WTC11 (cell line): Measurements from ENCODE around the gene C4orf50. TPM values are rescaled to one million over a fixed set of nuclear protein-coding genes. Genes with fewer than 3 reads are reported as not detected.

Source experiments
- ATAC-seq: fragments of 200-7000 bp; cut with Tn5 transposase; 2 replicates; pipeline ENCODE4 v1.10.0; 2021; ENCODE audit warnings: mild to moderate bottlenecking, moderate library complexity
- CTCF ChIA-PET: fragments of 300-600 bp; sonication (Branson Sonifier 250); formaldehyde crosslinking; loops from one replicate; lab custom pipeline; 2021; ENCODE audit warnings: antibody characterized with exemption; lab: Charles Lee
- POLR2A ChIA-PET: fragments of 350-600 bp; sonication (Branson Sonifier 250); formaldehyde crosslinking; loops from one replicate; lab custom pipeline; 2021; ENCODE audit warnings: antibody characterized with exemption; lab: Charles Lee
- DNase-seq: peaks from one replicate; pipeline ENCODE4 v3.0.0; 2021; ENCODE audit warnings: low spot score
- H3K27ac Mint-ChIP-seq: 2 replicates; pipeline ENCODE4 v1.8.0; 2021; ENCODE audit warnings: mixed read lengths
- H3K27me3 Mint-ChIP-seq: 2 replicates; pipeline ENCODE4 v1.8.0; 2021; ENCODE audit warnings: low read depth, mild to moderate bottlenecking, moderate library complexity, mixed read lengths
- H3K36me3 Mint-ChIP-seq: 2 replicates; pipeline ENCODE4 v1.8.0; 2021; ENCODE audit warnings: mixed read lengths
- H3K4me1 Mint-ChIP-seq: 2 replicates; pipeline ENCODE4 v1.8.0; 2022; ENCODE audit warnings: mixed read lengths
- H3K4me3 Mint-ChIP-seq: 2 replicates; pipeline ENCODE4 v1.8.0; 2021; ENCODE audit warnings: mild to moderate bottlenecking, moderate library complexity, mixed read lengths
- H3K9me3 Mint-ChIP-seq: 2 replicates; pipeline ENCODE4 v1.8.0; 2021; ENCODE audit warnings: mixed read lengths
- ATF1 ChIP-seq: sonication (generic); formaldehyde crosslinking; IDR thresholded peaks from 2 replicates; pipeline ENCODE4 v1.8.1; 2023; ENCODE audit warnings: mild to moderate bottlenecking, moderate library complexity, missing genetic modification reagents
- CREM ChIP-seq: sonication (generic); formaldehyde crosslinking; IDR thresholded peaks from 2 replicates; pipeline ENCODE4 v1.8.1; 2022; ENCODE audit warnings: mild to moderate bottlenecking, missing genetic modification reagents, moderate library complexity
- FOXJ3 ChIP-seq: sonication (generic); formaldehyde crosslinking; IDR thresholded peaks from 2 replicates; pipeline ENCODE4 v1.9.0; 2021; ENCODE audit warnings: missing genetic modification reagents, mild to moderate bottlenecking, borderline replicate concordance
- FOXP1 ChIP-seq: sonication (generic); formaldehyde crosslinking; IDR thresholded peaks from 2 replicates; pipeline ENCODE4 v1.8.0; 2022; ENCODE audit warnings: missing genetic modification reagents, mild to moderate bottlenecking, moderate library complexity, borderline replicate concordance
- JAZF1 ChIP-seq: fragments of 250-450 bp; sonication (Bioruptor Pico); IDR thresholded peaks from 2 replicates; pipeline ENCODE4 v1.9.0; 2021; ENCODE audit warnings: moderate library complexity, mild to moderate bottlenecking, inconsistent platforms
- MXD4 ChIP-seq: fragments of 250-450 bp; sonication (Bioruptor Pico); IDR thresholded peaks from 2 replicates; pipeline ENCODE4 v1.8.0; 2021; ENCODE audit warnings: mild to moderate bottlenecking, moderate library complexity, borderline replicate concordance
- MYBL2 ChIP-seq: sonication (generic); formaldehyde crosslinking; IDR thresholded peaks from 2 replicates; pipeline ENCODE4 v1.8.1; 2023; ENCODE audit warnings: mild to moderate bottlenecking, moderate library complexity, missing genetic modification reagents
- NR3C1 ChIP-seq: sonication (generic); formaldehyde crosslinking; conservative IDR thresholded peaks from 2 replicates; pipeline ENCODE4 v1.8.1; 2023; ENCODE audit warnings: low read depth, mild to moderate bottlenecking, missing genetic modification reagents
- ZBTB21 ChIP-seq: sonication (generic); formaldehyde crosslinking; IDR thresholded peaks from 2 replicates; pipeline ENCODE4 v1.8.1; 2023; ENCODE audit warnings: mild to moderate bottlenecking, missing genetic modification reagents, borderline replicate concordance
- ZNF396 ChIP-seq: fragments of 250-450 bp; sonication (Bioruptor Pico); IDR thresholded peaks from 2 replicates; pipeline ENCODE4 v1.8.0; 2021; ENCODE audit warnings: mild to moderate bottlenecking, moderate library complexity, borderline replicate concordance
- ZNF416 ChIP-seq: fragments of 250-450 bp; sonication (Bioruptor Pico); IDR thresholded peaks from 2 replicates; pipeline ENCODE4 v1.9.0; 2021; ENCODE audit warnings: mild to moderate bottlenecking, inconsistent platforms
- ZNF423 ChIP-seq: fragments of 250-450 bp; sonication (Bioruptor Pico); IDR thresholded peaks from 2 replicates; pipeline ENCODE4 v2.1.2; 2022; ENCODE audit warnings: mild to moderate bottlenecking, moderate library complexity
- total RNA-seq: library from RNA; stranded (reverse); gene quantifications from 3 replicates; pipeline ENCODE4 v1.2.3, GENCODE V29; 2021
- TF ChIP-seq, protein P1 (sequence below): sonication (generic); formaldehyde crosslinking; IDR thresholded peaks from 2 replicates; pipeline ENCODE4 v1.8.1; 2023; ENCODE audit warnings: mild to moderate bottlenecking, missing genetic modification reagents
- TF ChIP-seq, protein P2 (sequence below): sonication (generic); formaldehyde crosslinking; IDR thresholded peaks from 2 replicates; pipeline ENCODE4 v1.8.0; 2022; ENCODE audit warnings: mild to moderate bottlenecking, missing genetic modification reagents
- TF ChIP-seq, protein P3 (sequence below): fragments of 250-450 bp; sonication (Bioruptor Pico); IDR thresholded peaks from 2 replicates; pipeline ENCODE4 v1.8.0; 2021; ENCODE audit warnings: mild to moderate bottlenecking
- TF ChIP-seq, protein P4 (sequence below): sonication (generic); formaldehyde crosslinking; IDR thresholded peaks from 2 replicates; pipeline ENCODE4 v1.8.0; 2023; ENCODE audit warnings: mild to moderate bottlenecking, missing genetic modification reagents
- TF ChIP-seq, protein P5 (sequence below): fragments of 250-450 bp; sonication (Bioruptor Pico); IDR thresholded peaks from 2 replicates; pipeline ENCODE4 v1.9.0; 2021; ENCODE audit warnings: mild to moderate bottlenecking
- TF ChIP-seq, protein P6 (sequence below): sonication (generic); formaldehyde crosslinking; IDR thresholded peaks from 2 replicates; pipeline ENCODE4 v1.8.1; 2023; ENCODE audit warnings: mild to moderate bottlenecking, missing genetic modification reagents, moderate library complexity

Gene C4orf50
- total RNA-seq, 1 experiment from 2014 or later, result 0.17 TPM

DNA sequence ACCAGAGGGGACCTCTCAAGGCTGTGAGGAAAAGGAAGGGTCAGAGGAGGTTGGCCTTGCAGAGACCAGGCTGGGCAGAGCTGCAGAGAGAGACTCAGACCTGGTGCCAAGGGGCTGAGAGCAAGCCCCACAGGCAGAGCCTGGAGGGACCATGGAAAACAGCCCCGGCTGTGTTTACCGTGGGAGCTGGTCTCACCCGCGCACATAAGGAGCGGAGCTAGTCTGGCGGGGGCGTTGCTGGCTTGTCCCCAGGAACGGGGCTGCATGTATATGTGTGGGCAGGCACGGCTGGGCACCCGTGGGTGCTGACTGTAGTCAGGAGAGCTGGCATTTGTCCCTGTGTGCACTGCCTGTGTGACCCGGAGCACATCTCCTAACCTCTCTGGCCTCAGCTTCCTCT, 45.7 kb downstream of the C4orf50 start:
- H3K4me1 Mint-ChIP-seq, result peaks cover 25% of the 10 kb centered on the region
- no peaks in the 10 kb centered on the region for H3K9me3 Mint-ChIP-seq
- POLR2A ChIA-PET, result no interaction called here
- H3K27ac Mint-ChIP-seq, result no peak overlapping the region
- DNase-seq (no peak), ATAC-seq (no peak)
- CTCF ChIA-PET, result interaction anchor here (1.9 to 2.6 kb wide), 2 partner anchors 9 to 26 kb away, joined by 5 to 12 read pairs; no protein-coding TSS in a partner anchor
- H3K27me3 Mint-ChIP-seq, result peaks cover 6% of the 10 kb centered on the region; the same call in 1 of the 2 replicates
- H3K36me3 Mint-ChIP-seq, result no peaks in the 10 kb centered on the region
- TF ChIP-seq MXD4 (CRISPR knock-in tag), result no peak
- TF ChIP-seq, protein P1, sequence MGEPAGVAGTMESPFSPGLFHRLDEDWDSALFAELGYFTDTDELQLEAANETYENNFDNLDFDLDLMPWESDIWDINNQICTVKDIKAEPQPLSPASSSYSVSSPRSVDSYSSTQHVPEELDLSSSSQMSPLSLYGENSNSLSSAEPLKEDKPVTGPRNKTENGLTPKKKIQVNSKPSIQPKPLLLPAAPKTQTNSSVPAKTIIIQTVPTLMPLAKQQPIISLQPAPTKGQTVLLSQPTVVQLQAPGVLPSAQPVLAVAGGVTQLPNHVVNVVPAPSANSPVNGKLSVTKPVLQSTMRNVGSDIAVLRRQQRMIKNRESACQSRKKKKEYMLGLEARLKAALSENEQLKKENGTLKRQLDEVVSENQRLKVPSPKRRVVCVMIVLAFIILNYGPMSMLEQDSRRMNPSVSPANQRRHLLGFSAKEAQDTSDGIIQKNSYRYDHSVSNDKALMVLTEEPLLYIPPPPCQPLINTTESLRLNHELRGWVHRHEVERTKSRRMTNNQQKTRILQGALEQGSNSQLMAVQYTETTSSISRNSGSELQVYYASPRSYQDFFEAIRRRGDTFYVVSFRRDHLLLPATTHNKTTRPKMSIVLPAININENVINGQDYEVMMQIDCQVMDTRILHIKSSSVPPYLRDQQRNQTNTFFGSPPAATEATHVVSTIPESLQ (CRISPR knock-in tag), result no peak
- TF ChIP-seq FOXJ3, result no peak
- TF ChIP-seq ZBTB21, result no peak
- TF ChIP-seq CREM (CRISPR knock-in tag), result no peak
- TF ChIP-seq, protein P2, sequence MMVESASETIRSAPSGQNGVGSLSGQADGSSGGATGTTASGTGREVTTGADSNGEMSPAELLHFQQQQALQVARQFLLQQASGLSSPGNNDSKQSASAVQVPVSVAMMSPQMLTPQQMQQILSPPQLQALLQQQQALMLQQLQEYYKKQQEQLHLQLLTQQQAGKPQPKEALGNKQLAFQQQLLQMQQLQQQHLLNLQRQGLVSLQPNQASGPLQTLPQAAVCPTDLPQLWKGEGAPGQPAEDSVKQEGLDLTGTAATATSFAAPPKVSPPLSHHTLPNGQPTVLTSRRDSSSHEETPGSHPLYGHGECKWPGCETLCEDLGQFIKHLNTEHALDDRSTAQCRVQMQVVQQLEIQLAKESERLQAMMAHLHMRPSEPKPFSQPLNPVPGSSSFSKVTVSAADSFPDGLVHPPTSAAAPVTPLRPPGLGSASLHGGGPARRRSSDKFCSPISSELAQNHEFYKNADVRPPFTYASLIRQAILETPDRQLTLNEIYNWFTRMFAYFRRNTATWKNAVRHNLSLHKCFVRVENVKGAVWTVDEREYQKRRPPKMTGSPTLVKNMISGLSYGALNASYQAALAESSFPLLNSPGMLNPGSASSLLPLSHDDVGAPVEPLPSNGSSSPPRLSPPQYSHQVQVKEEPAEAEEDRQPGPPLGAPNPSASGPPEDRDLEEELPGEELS (CRISPR knock-in tag), result no peak
- TF ChIP-seq MYBL2 (CRISPR knock-in tag), result no peak
- TF ChIP-seq ZNF416 (CRISPR knock-in tag), result no peak
- TF ChIP-seq, protein P3, sequence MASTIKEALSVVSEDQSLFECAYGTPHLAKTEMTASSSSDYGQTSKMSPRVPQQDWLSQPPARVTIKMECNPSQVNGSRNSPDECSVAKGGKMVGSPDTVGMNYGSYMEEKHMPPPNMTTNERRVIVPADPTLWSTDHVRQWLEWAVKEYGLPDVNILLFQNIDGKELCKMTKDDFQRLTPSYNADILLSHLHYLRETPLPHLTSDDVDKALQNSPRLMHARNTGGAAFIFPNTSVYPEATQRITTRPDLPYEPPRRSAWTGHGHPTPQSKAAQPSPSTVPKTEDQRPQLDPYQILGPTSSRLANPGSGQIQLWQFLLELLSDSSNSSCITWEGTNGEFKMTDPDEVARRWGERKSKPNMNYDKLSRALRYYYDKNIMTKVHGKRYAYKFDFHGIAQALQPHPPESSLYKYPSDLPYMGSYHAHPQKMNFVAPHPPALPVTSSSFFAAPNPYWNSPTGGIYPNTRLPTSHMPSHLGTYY, result no peak
- no peak for TF ChIP-seq FOXP1 (CRISPR knock-in tag)
- no peak overlapping the region for H3K4me3 Mint-ChIP-seq

DNA sequence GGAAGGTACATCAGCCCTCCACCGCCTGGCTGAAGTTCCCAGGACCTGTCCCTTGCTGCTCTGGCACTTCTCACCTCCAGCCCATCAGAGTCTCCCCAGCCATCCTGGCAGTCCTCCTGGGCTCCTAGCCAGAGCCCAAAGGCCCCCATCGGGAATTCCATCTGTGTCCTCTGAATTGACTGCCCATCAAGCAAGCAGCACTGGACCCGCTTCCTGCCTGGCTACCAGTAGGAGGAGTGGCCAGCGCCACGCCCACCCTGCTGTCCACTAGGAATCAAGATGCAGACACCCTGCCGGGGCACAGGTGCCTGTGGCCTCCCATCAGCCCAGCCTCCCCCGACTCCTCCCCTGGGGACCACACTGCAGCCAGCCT, 47.2 kb downstream of the C4orf50 start:
- Mint-ChIP-seq H3K27ac (no peak overlapping the region), H3K27me3 (peaks cover 6% of the 10 kb centered on the region; the same call in 1 of the 2 replicates), H3K4me1 (peaks cover 25% of the 10 kb centered on the region), H3K4me3 (no peak overlapping the region), H3K36me3 (no peaks in the 10 kb centered on the region), H3K9me3 (no peaks in the 10 kb centered on the region)
- TF ChIP-seq JAZF1 (CRISPR knock-in tag), result no peak
- no peak for TF ChIP-seq ZNF423
- TF ChIP-seq NR3C1, result no peak
- TF ChIP-seq ATF1 (CRISPR knock-in tag), result no peak
- no peak for TF ChIP-seq MYBL2 (CRISPR knock-in tag)
- ATAC-seq (no peak), DNase-seq (peak; percentile 56)
- CTCF ChIA-PET, result interaction anchor here (1.3 to 2.2 kb wide), 2 partner anchors 9 to 150 kb away, joined by 4 to 8 read pairs; no protein-coding TSS in a partner anchor
- POLR2A ChIA-PET, result no interaction called here

DNA sequence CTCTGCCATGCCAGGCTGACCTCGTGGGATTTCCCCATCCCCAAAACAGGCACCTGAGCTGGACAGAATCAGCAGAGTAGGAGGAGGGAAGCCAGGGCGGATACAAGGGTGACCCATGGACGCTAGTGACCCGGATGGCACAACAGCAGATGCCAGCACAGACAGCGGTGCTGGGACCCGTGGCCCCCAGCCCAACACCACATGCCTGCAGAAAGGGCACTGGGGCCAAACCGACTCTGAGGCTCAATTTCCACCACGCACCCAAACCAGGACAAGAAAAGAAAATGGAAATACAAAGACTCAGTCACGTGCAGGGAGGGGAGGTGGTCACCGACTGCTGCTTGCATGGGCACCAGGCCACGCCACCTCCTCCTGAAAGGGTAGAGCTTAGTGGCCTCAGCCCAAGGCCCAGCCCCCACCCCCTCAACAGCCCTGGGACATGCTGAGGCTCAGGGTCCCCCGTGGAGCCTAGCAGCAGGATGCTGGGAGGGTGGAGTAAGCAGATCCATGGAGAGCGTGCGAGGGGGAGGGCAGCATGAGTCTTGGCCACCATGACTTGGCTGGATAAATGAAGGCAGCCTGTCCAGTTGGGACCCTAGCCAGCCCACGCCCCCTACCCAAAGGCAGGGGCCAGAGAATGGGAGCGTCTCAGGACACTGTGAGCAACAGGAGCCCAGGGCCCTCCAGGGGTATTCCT, 47.7 kb downstream of the C4orf50 start:
- no peaks in the 10 kb centered on the region for H3K36me3 Mint-ChIP-seq
- peaks cover 6% of the 10 kb centered on the region; the same call in 1 of the 2 replicates for H3K27me3 Mint-ChIP-seq
- H3K4me3 Mint-ChIP-seq, result no peak overlapping the region
- peaks cover 25% of the 10 kb centered on the region for H3K4me1 Mint-ChIP-seq
- ATAC-seq, result no peak
- no peaks in the 10 kb centered on the region for H3K9me3 Mint-ChIP-seq
- ChIA-PET POLR2A (no interaction called here), CTCF (interaction anchor here (0.9 to 2.2 kb wide), 3 partner anchors 10 to 149 kb away, joined by 3 to 8 read pairs (median 4); no protein-coding TSS in a partner anchor)
- DNase-seq, result no peak
- H3K27ac Mint-ChIP-seq, result no peak overlapping the region
- TF ChIP-seq, protein P4, sequence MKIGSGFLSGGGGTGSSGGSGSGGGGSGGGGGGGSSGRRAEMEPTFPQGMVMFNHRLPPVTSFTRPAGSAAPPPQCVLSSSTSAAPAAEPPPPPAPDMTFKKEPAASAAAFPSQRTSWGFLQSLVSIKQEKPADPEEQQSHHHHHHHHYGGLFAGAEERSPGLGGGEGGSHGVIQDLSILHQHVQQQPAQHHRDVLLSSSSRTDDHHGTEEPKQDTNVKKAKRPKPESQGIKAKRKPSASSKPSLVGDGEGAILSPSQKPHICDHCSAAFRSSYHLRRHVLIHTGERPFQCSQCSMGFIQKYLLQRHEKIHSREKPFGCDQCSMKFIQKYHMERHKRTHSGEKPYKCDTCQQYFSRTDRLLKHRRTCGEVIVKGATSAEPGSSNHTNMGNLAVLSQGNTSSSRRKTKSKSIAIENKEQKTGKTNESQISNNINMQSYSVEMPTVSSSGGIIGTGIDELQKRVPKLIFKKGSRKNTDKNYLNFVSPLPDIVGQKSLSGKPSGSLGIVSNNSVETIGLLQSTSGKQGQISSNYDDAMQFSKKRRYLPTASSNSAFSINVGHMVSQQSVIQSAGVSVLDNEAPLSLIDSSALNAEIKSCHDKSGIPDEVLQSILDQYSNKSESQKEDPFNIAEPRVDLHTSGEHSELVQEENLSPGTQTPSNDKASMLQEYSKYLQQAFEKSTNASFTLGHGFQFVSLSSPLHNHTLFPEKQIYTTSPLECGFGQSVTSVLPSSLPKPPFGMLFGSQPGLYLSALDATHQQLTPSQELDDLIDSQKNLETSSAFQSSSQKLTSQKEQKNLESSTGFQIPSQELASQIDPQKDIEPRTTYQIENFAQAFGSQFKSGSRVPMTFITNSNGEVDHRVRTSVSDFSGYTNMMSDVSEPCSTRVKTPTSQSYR (CRISPR knock-in tag), result no peak
- TF ChIP-seq, protein P5, sequence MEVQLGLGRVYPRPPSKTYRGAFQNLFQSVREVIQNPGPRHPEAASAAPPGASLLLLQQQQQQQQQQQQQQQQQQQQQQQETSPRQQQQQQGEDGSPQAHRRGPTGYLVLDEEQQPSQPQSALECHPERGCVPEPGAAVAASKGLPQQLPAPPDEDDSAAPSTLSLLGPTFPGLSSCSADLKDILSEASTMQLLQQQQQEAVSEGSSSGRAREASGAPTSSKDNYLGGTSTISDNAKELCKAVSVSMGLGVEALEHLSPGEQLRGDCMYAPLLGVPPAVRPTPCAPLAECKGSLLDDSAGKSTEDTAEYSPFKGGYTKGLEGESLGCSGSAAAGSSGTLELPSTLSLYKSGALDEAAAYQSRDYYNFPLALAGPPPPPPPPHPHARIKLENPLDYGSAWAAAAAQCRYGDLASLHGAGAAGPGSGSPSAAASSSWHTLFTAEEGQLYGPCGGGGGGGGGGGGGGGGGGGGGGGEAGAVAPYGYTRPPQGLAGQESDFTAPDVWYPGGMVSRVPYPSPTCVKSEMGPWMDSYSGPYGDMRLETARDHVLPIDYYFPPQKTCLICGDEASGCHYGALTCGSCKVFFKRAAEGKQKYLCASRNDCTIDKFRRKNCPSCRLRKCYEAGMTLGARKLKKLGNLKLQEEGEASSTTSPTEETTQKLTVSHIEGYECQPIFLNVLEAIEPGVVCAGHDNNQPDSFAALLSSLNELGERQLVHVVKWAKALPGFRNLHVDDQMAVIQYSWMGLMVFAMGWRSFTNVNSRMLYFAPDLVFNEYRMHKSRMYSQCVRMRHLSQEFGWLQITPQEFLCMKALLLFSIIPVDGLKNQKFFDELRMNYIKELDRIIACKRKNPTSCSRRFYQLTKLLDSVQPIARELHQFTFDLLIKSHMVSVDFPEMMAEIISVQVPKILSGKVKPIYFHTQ (CRISPR knock-in tag), result no peak
- no peak for TF ChIP-seq ZNF396
- TF ChIP-seq, protein P6, sequence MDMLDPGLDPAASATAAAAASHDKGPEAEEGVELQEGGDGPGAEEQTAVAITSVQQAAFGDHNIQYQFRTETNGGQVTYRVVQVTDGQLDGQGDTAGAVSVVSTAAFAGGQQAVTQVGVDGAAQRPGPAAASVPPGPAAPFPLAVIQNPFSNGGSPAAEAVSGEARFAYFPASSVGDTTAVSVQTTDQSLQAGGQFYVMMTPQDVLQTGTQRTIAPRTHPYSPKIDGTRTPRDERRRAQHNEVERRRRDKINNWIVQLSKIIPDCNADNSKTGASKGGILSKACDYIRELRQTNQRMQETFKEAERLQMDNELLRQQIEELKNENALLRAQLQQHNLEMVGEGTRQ (CRISPR knock-in tag), result no peak
